T-helper 17 cell (primary cell): ENCODE data around the gene ST3GAL3. TPM values are rescaled to one million over a fixed set of nuclear protein-coding genes. Genes with fewer than 3 reads are reported as not detected.
A peak's percentile ranks its signal among the peaks of the same experiment; 100 is the strongest.
"Not testable (repeated sequence)": the region's sequence is repeated elsewhere in the genome, so short reads cannot be mapped to it uniquely, and the experiment has no call there.

Source experiments
- ATAC-seq: fragments of 150-1000 bp; cut with Tn5 transposase; 2 replicates; pipeline ENCODE4 v1.10.0; 2021; ENCODE audit warnings: mild to moderate bottlenecking, moderate library complexity
- DNase-seq, 3 donors: peaks; one replicate each; pipeline versions ENCODE4 v3.0.0 to v3.0.0-alpha.2; 2020 to 2021
- H3K9me3 ChIP-seq: one replicate; pipeline ENCODE4 v1.7.0; 2013; ENCODE audit warnings: low read length, mild to moderate bottlenecking; ENCODE audit not compliant: control insufficient read depth, poor library complexity, severe bottlenecking
- H3K27ac Mint-ChIP-seq: one replicate; pipeline ENCODE4 v1.8.0; 2022; ENCODE audit warnings: mild to moderate bottlenecking, moderate library complexity, mixed read lengths
- H3K27me3 Mint-ChIP-seq: one replicate; pipeline ENCODE4 v1.8.0; 2022; ENCODE audit warnings: mixed read lengths
- H3K36me3 Mint-ChIP-seq: one replicate; pipeline ENCODE4 v1.8.0; 2022; ENCODE audit warnings: low read depth, mixed read lengths
- H3K4me1 Mint-ChIP-seq: one replicate; pipeline ENCODE4 v1.8.0; 2022; ENCODE audit warnings: mild to moderate bottlenecking, mixed read lengths
- H3K4me3 Mint-ChIP-seq: one replicate; pipeline ENCODE4 v1.8.0; 2022; ENCODE audit warnings: mild to moderate bottlenecking, moderate library complexity, mixed read lengths
- total RNA-seq, 4 donors: library from RNA in 2 of 4; stranded (reverse) in 2 of 4; gene quantifications; one replicate each; pipeline ENCODE4 v1.2.3 and lab custom pipeline; 2022 to 2026

ST3GAL3 gene
- total RNA-seq, 2 donors from 2014 or later, result 19.8 to 24.9 TPM

- H3K27ac Mint-ChIP-seq, result no peak overlapping the region
- no peak for DNase-seq
- H3K4me3 Mint-ChIP-seq, result no peak overlapping the region
- no peaks in the 10 kb centered on the region for H3K9me3 ChIP-seq
- peaks cover 6% of the 10 kb centered on the region for H3K36me3 Mint-ChIP-seq
- ATAC-seq, result no peak
- H3K4me1 Mint-ChIP-seq, result peaks cover 12% of the 10 kb centered on the region
- no peaks in the 10 kb centered on the region for H3K27me3 Mint-ChIP-seq
Observed at GRCh38 chr1:43773821-43774220, 66.5 kb downstream of the ST3GAL3 start.

- no peaks in the 10 kb centered on the region for H3K27me3 Mint-ChIP-seq
Observed at GRCh38 chr1:43774359-43774758, 67.0 kb downstream of the ST3GAL3 start.

GRCh38 chr1:43776043-43776761 is 68.9 kb downstream of the ST3GAL3 start:
- Mint-ChIP-seq H3K4me1 (peaks cover 3% of the 10 kb centered on the region), H3K27ac (no peak overlapping the region), H3K4me3 (no peak overlapping the region), H3K36me3 (peaks cover 9% of the 10 kb centered on the region), H3K27me3 (no peaks in the 10 kb centered on the region)
- ATAC-seq, result no peak
- no peak for DNase-seq
- H3K9me3 ChIP-seq, result no peaks in the 10 kb centered on the region

More at GRCh38 chr1:43774359-43774758, 67.0 kb downstream of the ST3GAL3 start:
- DNase-seq, result no peak
- Mint-ChIP-seq H3K27ac (no peak overlapping the region), H3K4me1 (peaks cover 12% of the 10 kb centered on the region), H3K4me3 (no peak overlapping the region), H3K36me3 (peaks cover 6% of the 10 kb centered on the region)
- no peaks in the 10 kb centered on the region for H3K9me3 ChIP-seq
- ATAC-seq, result no peak

- H3K27ac Mint-ChIP-seq, H3K27me3 Mint-ChIP-seq, H3K36me3 Mint-ChIP-seq, H3K4me3 Mint-ChIP-seq, H3K4me1 Mint-ChIP-seq, ATAC-seq, H3K9me3 ChIP-seq, DNase-seq: not testable (repeated sequence)
Observed at GRCh38 chr1:43777916-43778315, 70.6 kb downstream of the ST3GAL3 start.

GRCh38 chr1:43779266-43779665 is 71.9 kb downstream of the ST3GAL3 start:
- Mint-ChIP-seq H3K4me3 (no peak overlapping the region), H3K4me1 (peaks cover 5% of the 10 kb centered on the region), H3K27ac (no peak overlapping the region), H3K36me3 (peaks cover 6% of the 10 kb centered on the region), H3K27me3 (no peaks in the 10 kb centered on the region)
- ATAC-seq, result no peak
- no peak for DNase-seq
- H3K9me3 ChIP-seq, result no peaks in the 10 kb centered on the region

- Mint-ChIP-seq H3K27ac (no peak overlapping the region), H3K4me3 (no peak overlapping the region), H3K4me1 (peaks cover 8% of the 10 kb centered on the region), H3K36me3 (peaks cover 6% of the 10 kb centered on the region), H3K27me3 (no peaks in the 10 kb centered on the region)
- ATAC-seq, result no peak
- no peak for DNase-seq
- H3K9me3 ChIP-seq, result no peaks in the 10 kb centered on the region
Observed at GRCh38 chr1:43779805-43780403, 72.6 kb downstream of the ST3GAL3 start.

- no peaks in the 10 kb centered on the region for H3K9me3 ChIP-seq
- Mint-ChIP-seq H3K27me3 (no peaks in the 10 kb centered on the region), H3K27ac (no peak overlapping the region), H3K4me3 (no peak overlapping the region), H3K36me3 (peaks cover 6% of the 10 kb centered on the region), H3K4me1 (peaks cover 8% of the 10 kb centered on the region)
- ATAC-seq, result no peak
- no peak for DNase-seq
Observed at GRCh38 chr1:43781574-43781973, 74.2 kb downstream of the ST3GAL3 start.

GRCh38 chr1:43783096-43783670 is 75.8 kb downstream of the ST3GAL3 start:
- ATAC-seq (no peak), DNase-seq (no peak)
- peaks cover 8% of the 10 kb centered on the region for H3K4me1 Mint-ChIP-seq
- H3K36me3 Mint-ChIP-seq, result peaks cover 4% of the 10 kb centered on the region
- no peak overlapping the region for H3K4me3 Mint-ChIP-seq
- H3K27me3 Mint-ChIP-seq, result no peaks in the 10 kb centered on the region
- H3K9me3 ChIP-seq, result no peaks in the 10 kb centered on the region
- no peak overlapping the region for H3K27ac Mint-ChIP-seq

- H3K27me3 Mint-ChIP-seq, result no peaks in the 10 kb centered on the region
- no peak overlapping the region for H3K27ac Mint-ChIP-seq
- no peaks in the 10 kb centered on the region for H3K9me3 ChIP-seq
- peaks cover 8% of the 10 kb centered on the region for H3K4me1 Mint-ChIP-seq
- H3K36me3 Mint-ChIP-seq, result peaks cover 4% of the 10 kb centered on the region
- H3K4me3 Mint-ChIP-seq, result no peak overlapping the region
- DNase-seq, result no peak
- no peak for ATAC-seq
Observed at GRCh38 chr1:43783671-43784205, 76.4 kb downstream of the ST3GAL3 start.

GRCh38 chr1:43786201-43786958 is 79.0 kb downstream of the ST3GAL3 start:
- ATAC-seq (no peak), DNase-seq (no peak)
- Mint-ChIP-seq H3K36me3 (peaks cover 2% of the 10 kb centered on the region), H3K4me1 (peaks cover 17% of the 10 kb centered on the region), H3K27ac (no peak overlapping the region), H3K27me3 (no peaks in the 10 kb centered on the region), H3K4me3 (no peak overlapping the region)
- H3K9me3 ChIP-seq, result no peaks in the 10 kb centered on the region

GRCh38 chr1:43786960-43787359 is 79.6 kb downstream of the ST3GAL3 start:
- H3K9me3 ChIP-seq, result no peaks in the 10 kb centered on the region
- Mint-ChIP-seq H3K27me3 (no peaks in the 10 kb centered on the region), H3K4me1 (peaks cover 17% of the 10 kb centered on the region), H3K36me3 (peaks cover 2% of the 10 kb centered on the region), H3K4me3 (no peak overlapping the region), H3K27ac (no peak overlapping the region)
- DNase-seq (no peak), ATAC-seq (no peak)

- Mint-ChIP-seq H3K27ac (peak overlapping the region; percentile 41), H3K4me3 (no peak overlapping the region), H3K4me1 (peaks cover 9% of the 10 kb centered on the region), H3K36me3 (no peaks in the 10 kb centered on the region), H3K27me3 (no peaks in the 10 kb centered on the region)
- no peaks in the 10 kb centered on the region for H3K9me3 ChIP-seq
- ATAC-seq (peak; percentile 51), DNase-seq (no peak)
Observed at GRCh38 chr1:43789604-43790550, 82.5 kb downstream of the ST3GAL3 start.
